ENCODE measurements around the gene USP50. TPM values are rescaled to one million over a fixed set of nuclear protein-coding genes. Genes with fewer than 3 reads are reported as not detected.

The USP50 gene
- total and polyA plus RNA-seq, 2 of the 13 experiments (the other 11 are each of a cell fraction or from before 2014, with no cell fraction given): 0.86 TPM; not detected in 1

- intact Hi-C loops (cut with micrococcal nuclease; ENCODE audit: unreplicated experiment) (no loop called here), in situ Hi-C loops (cut with HindIII; ENCODE audit: extremely low pct_ligation_motif_present, low pct_unique_long_range_greater_than_20kb) (no loop called here)
- Histone ChIP-seq H3K4me1 (ENCODE audit: insufficient read depth, low read length) (peaks cover 24% of the 10 kb centered on the region), H2AFZ (ENCODE audit: low read length) (no peak overlapping the region), H3K9ac (ENCODE audit: insufficient read depth, low read depth, low read length) (no peak overlapping the region), H3K4me3 (replicated peaks in 1 of 3; ENCODE audit: insufficient read depth in 1 of 3, low read depth in 2 of 3, low read length in 3 of 3) (no peak overlapping the region), H3K9me3 (ENCODE audit: low read length) (no peaks in the 10 kb centered on the region), H3K36me3 (replicated peaks in 1 of 2; ENCODE audit: control insufficient read depth in 1 of 2, insufficient read depth in 2 of 2, low read length in 2 of 2) (no peaks in the 10 kb centered on the region), H3K27me3 (ENCODE audit: control insufficient read depth in 1 of 2, insufficient read depth in 2 of 2, low read length in 2 of 2) (no peaks in the 10 kb centered on the region; a peak in 1 of 5 replicates), H4K20me1 (ENCODE audit: insufficient read depth, low read length) (no peaks in the 10 kb centered on the region), H3K27ac (ENCODE audit: extremely low read length, insufficient read depth, low read length) (no peak overlapping the region), H3K4me2 (ENCODE audit: low read depth, low read length) (no peak overlapping the region), H3K79me2 (ENCODE audit: insufficient read depth, low read length) (no peaks in the 10 kb centered on the region)
- FAIRE-seq: no peak
- WGBS (ENCODE audit: low lambda C conversion rate): 96% methylated on average over 3 of the region's 3 CpGs
- BruUV-seq (replicated peaks): no TSS peak
- no peak for DNase-seq (ENCODE audit: low spot score)
- ChIA-PET CTCF (ENCODE audit: low intra/inter-chr PET ratio, low total read pairs) (no interaction called here), POLR2A (no interaction called here)
- no peak for ATAC-seq
- TF ChIP-seq ZHX1 (CRISPR knock-in tag; IDR thresholded peaks at IDR 0.05; ENCODE audit: low read depth) (no peak), ZNF530 (CRISPR knock-in tag; IDR thresholded peaks at IDR 0.05; ENCODE audit: low read depth) (no peak), ISL2 (CRISPR knock-in tag; IDR thresholded peaks at IDR 0.05) (no peak), CBX2 (IDR thresholded peaks at IDR 0.05; ENCODE audit: low read depth, low read length) (no peak), CBX2 (CRISPR knock-in tag; IDR thresholded peaks at IDR 0.05; ENCODE audit: low read depth) (no peak), ZFX (CRISPR knock-in tag; IDR thresholded peaks at IDR 0.05; ENCODE audit: low read depth) (no peak), ZNF276 (CRISPR knock-in tag; IDR thresholded peaks at IDR 0.05; ENCODE audit: low read depth) (no peak), GABPA (IDR thresholded peaks at IDR 0.05; ENCODE audit: low read depth, low read length) (no peak), GABPA (CRISPR knock-in tag; IDR thresholded peaks at IDR 0.05; ENCODE audit: low read depth) (no peak), ZNF20 (CRISPR knock-in tag; IDR thresholded peaks at IDR 0.05) (no peak), ZNF605 (CRISPR knock-in tag; IDR thresholded peaks at IDR 0.05) (no peak), ZNF253 (CRISPR knock-in tag; IDR thresholded peaks at IDR 0.05; ENCODE audit: borderline replicate concordance) (no peak), RNF219 (CRISPR knock-in tag; IDR thresholded peaks at IDR 0.05) (no peak), ZNF687 (CRISPR knock-in tag; IDR thresholded peaks at IDR 0.05) (no peak), AHR (CRISPR knock-in tag; IDR thresholded peaks at IDR 0.05) (no peak)
These were observed 2.9 kb downstream of the USP50 start for GRCh38 chr15:50543556-50543955.
